H9 (cell line): ENCODE data around the gene ZNF428. TPM values are rescaled to one million over a fixed set of nuclear protein-coding genes. Genes with fewer than 3 reads are reported as not detected.
A peak's percentile ranks its signal among the peaks of the same experiment; 100 is the strongest.

ENCODE experiments used
- DNase-seq: peaks from one replicate; pipeline ENCODE4 v3.0.0-alpha.2; 2017
- H2AFZ ChIP-seq: one replicate; pipeline ENCODE4 v1.6.1; 2013; ENCODE audit warnings: mild to moderate bottlenecking, low read length, control low read depth, moderate library complexity
- H2AK5ac ChIP-seq: 2 replicates; pipeline ENCODE4 v1.6.1; 2013; ENCODE audit warnings: low read length, control low read depth, mixed read lengths; ENCODE audit not compliant: insufficient read length
- H2BK120ac ChIP-seq: one replicate; pipeline ENCODE4 v1.6.1; 2013; ENCODE audit warnings: low read depth, mild to moderate bottlenecking, low read length, control low read depth, inconsistent platforms; ENCODE audit not compliant: poor library complexity, severe bottlenecking
- H2BK12ac ChIP-seq: 2 replicates; pipeline ENCODE4 v1.6.1; 2013; ENCODE audit warnings: low read length, control low read depth, mixed read lengths, low read depth; ENCODE audit not compliant: insufficient read length
- H2BK15ac ChIP-seq: 2 replicates; pipeline ENCODE4 v1.6.1; 2013; ENCODE audit warnings: low read depth, low read length, control low read depth
- H2BK20ac ChIP-seq: one replicate; pipeline ENCODE4 v1.6.1; 2013; ENCODE audit warnings: low read depth, mild to moderate bottlenecking, low read length, control low read depth, inconsistent platforms; ENCODE audit not compliant: poor library complexity, severe bottlenecking
- H2BK5ac ChIP-seq: 2 replicates; pipeline ENCODE4 v1.6.1; 2013; ENCODE audit warnings: low read length, control low read depth, mixed read lengths; ENCODE audit not compliant: insufficient read length
- H3K14ac ChIP-seq: 2 replicates; pipeline ENCODE4 v1.6.1; 2013; ENCODE audit warnings: low read length, control low read depth; ENCODE audit not compliant: insufficient read depth
- H3K18ac ChIP-seq: 2 replicates; pipeline ENCODE4 v1.6.1; 2013; ENCODE audit warnings: low read depth, mild to moderate bottlenecking, mixed read lengths, low read length, control low read depth; ENCODE audit not compliant: insufficient read length
- H3K23ac ChIP-seq: 2 replicates; pipeline ENCODE4 v1.6.1; 2013; ENCODE audit warnings: low read length, control low read depth, mixed read lengths, low read depth; ENCODE audit not compliant: insufficient read length
- H3K23me2 ChIP-seq: 2 replicates; pipeline ENCODE4 v1.6.1; 2013; ENCODE audit warnings: low read depth, mild to moderate bottlenecking, mixed read lengths, low read length, control low read depth; ENCODE audit not compliant: insufficient read length, poor library complexity, severe bottlenecking
- H3K27ac ChIP-seq: 2 replicates; pipeline ENCODE4 v1.5.1; 2013; ENCODE audit warnings: low read length, control low read depth, mixed read lengths, low read depth; ENCODE audit not compliant: insufficient read length
- H3K27me3 ChIP-seq: 2 replicates; pipeline ENCODE4 v1.6.1; 2013; ENCODE audit warnings: low read length, control low read depth, inconsistent platforms; ENCODE audit not compliant: insufficient read depth
- H3K4ac ChIP-seq: 2 replicates; pipeline ENCODE4 v1.6.1; 2013; ENCODE audit warnings: low read depth, mild to moderate bottlenecking, control low read depth, inconsistent platforms, low read length, moderate library complexity
- H3K4me1 ChIP-seq: 2 replicates; pipeline ENCODE4 v1.6.1; 2013; ENCODE audit warnings: low read length, control low read depth, inconsistent platforms; ENCODE audit not compliant: insufficient read depth
- H3K4me2 ChIP-seq: 2 replicates; pipeline ENCODE4 v1.6.1; 2013; ENCODE audit warnings: low read length, control low read depth, mixed read lengths; ENCODE audit not compliant: insufficient read length, insufficient read depth
- H3K56ac ChIP-seq: 2 replicates; pipeline ENCODE4 v1.6.1; 2013; ENCODE audit warnings: low read depth, mild to moderate bottlenecking, mixed read lengths, low read length, control low read depth; ENCODE audit not compliant: insufficient read length
- H3K79me1 ChIP-seq: 2 replicates; pipeline ENCODE4 v1.6.1; 2013; ENCODE audit warnings: low read depth, mild to moderate bottlenecking, moderate library complexity, low read length, control low read depth, inconsistent platforms; ENCODE audit not compliant: insufficient read depth, poor library complexity, severe bottlenecking
- H3K79me2 ChIP-seq: 2 replicates; pipeline ENCODE4 v1.6.1; 2013; ENCODE audit warnings: low read length, control low read depth, inconsistent platforms; ENCODE audit not compliant: insufficient read depth
- H3K9ac ChIP-seq: 2 replicates; pipeline ENCODE4 v1.6.1; 2013; ENCODE audit warnings: low read length, control low read depth, mixed read lengths; ENCODE audit not compliant: insufficient read length; ENCODE audit errors: extremely low read depth
- H3K9me3 ChIP-seq: one replicate; pipeline ENCODE4 v1.6.1; 2013; ENCODE audit warnings: low read depth, low read length, inconsistent platforms; ENCODE audit not compliant: control insufficient read depth
- H3T11ph ChIP-seq: one replicate; pipeline ENCODE4 v1.6.1; 2013; ENCODE audit warnings: mild to moderate bottlenecking, low read length, control low read depth, inconsistent platforms
- H4K20me1 ChIP-seq: one replicate; pipeline ENCODE4 v1.6.1; 2013; ENCODE audit not compliant: control insufficient read depth, insufficient read length, insufficient read depth
- H4K5ac ChIP-seq: 2 replicates; pipeline ENCODE4 v1.6.1; 2013; ENCODE audit warnings: low read depth, mild to moderate bottlenecking, mixed read lengths, low read length, control low read depth; ENCODE audit not compliant: insufficient read length
- H4K8ac ChIP-seq: replicated peaks from 2 replicates; pipeline ENCODE4 v1.6.1; 2013; ENCODE audit warnings: low read length, control low read depth, mixed read lengths, low read depth; ENCODE audit not compliant: insufficient read length
- H4K91ac ChIP-seq: 2 replicates; pipeline ENCODE4 v1.6.1; 2013; ENCODE audit warnings: low read depth, mild to moderate bottlenecking, moderate library complexity, mixed read lengths, low read length, control low read depth; ENCODE audit not compliant: insufficient read length
- H3K27ac Mint-ChIP-seq, 3 experiments: 2 replicates in 2 of 3; 3 replicates in 1 of 3; pipeline ENCODE4 v1.8.0; 2020 to 2021; ENCODE audit warnings: mixed read lengths in 3 of 3, mild to moderate bottlenecking in 1 of 3, moderate library complexity in 1 of 3
- H3K27me3 Mint-ChIP-seq: 2 replicates; pipeline ENCODE4 v1.8.0; 2021; ENCODE audit warnings: low read depth, mild to moderate bottlenecking, moderate library complexity, mixed read lengths
- H3K36me3 Mint-ChIP-seq, 3 experiments: 2 replicates in 2 of 3; 3 replicates in 1 of 3; pipeline ENCODE4 v1.8.0; 2020 to 2021; ENCODE audit warnings: low read depth in 3 of 3, mixed read lengths in 3 of 3; ENCODE audit not compliant: insufficient read depth in 1 of 3
- H3K4me1 Mint-ChIP-seq, 2 experiments: 2 replicates each; pipeline ENCODE4 v1.8.0; 2020; ENCODE audit warnings: mixed read lengths in 2 of 2
- H3K4me3 Mint-ChIP-seq, 2 experiments: 2 replicates in 1 of 2; 3 replicates in 1 of 2; pipeline ENCODE4 v1.8.0; 2020 to 2021; ENCODE audit warnings: mild to moderate bottlenecking in 2 of 2, mixed read lengths in 2 of 2, moderate library complexity in 1 of 2
- H3K9me3 Mint-ChIP-seq, 2 experiments: 2 replicates in 1 of 2; 3 replicates in 1 of 2; pipeline ENCODE4 v1.8.0; 2020; ENCODE audit warnings: mild to moderate bottlenecking in 2 of 2, mixed read lengths in 2 of 2, moderate library complexity in 1 of 2
- CTCF ChIP-seq: fragments of 200-600 bp; sonication (generic); conservative IDR thresholded peaks from 3 replicates; pipeline ENCODE4 v1.8.0; 2021; ENCODE audit warnings: antibody characterized with exemption, mild to moderate bottlenecking
- WGBS: extraction: QIAGEN DNeasy Blood & Tissue Kit; methylation state at CpG from one replicate; pipeline ENCODE4 v1.1.7; 2013; ENCODE audit warnings: missing lambda C conversion rate, low lambda C conversion rate, mixed read lengths; ENCODE audit not compliant: insufficient read length; ENCODE audit errors: extremely low coverage; 5-methylcytosine and 5-hydroxymethylcytosine counted together
- total RNA-seq: library from RNA; stranded (reverse); gene quantifications from 2 replicates; pipeline ENCODE4 v1.2.1, GENCODE V29; 2021

The ZNF428 gene
- total RNA-seq, 1 experiment from 2014 or later: 30.3 TPM

GRCh38 chr19:43595999-43596841 lies 23.2 kb downstream of the ZNF428 start, which contains the start of the genes IRGQ and ZNF576:
Gene IRGQ (minus strand): TSS chr19:43596134. CDS start chr19:43595338, 796 bp downstream.
Gene ZNF576 (plus strand): TSS chr19:43596595. CDS start chr19:43597109, 514 bp downstream.
- Histone ChIP-seq H2AK5ac (no peak within 1 kb of the TSS), H2BK120ac (no peak within 1 kb of the TSS), H3K9ac (peak within 1 kb of the TSS; percentile 84), H2BK20ac (no peak within 1 kb of the TSS), H4K20me1 (no peaks in the 10 kb centered on the region), H3K23ac (no peak within 1 kb of the TSS), H2BK15ac (no peak within 1 kb of the TSS), H4K5ac (peak within 1 kb of the TSS; percentile 41), H3K79me1 (no peaks in the 10 kb centered on the region), H3K9me3 (no peaks in the 10 kb centered on the region), H4K91ac (no peak within 1 kb of the TSS), H3K4ac (no peak within 1 kb of the TSS), H2BK5ac (no peak within 1 kb of the TSS), H3K27me3 (no peaks in the 10 kb centered on the region), H3K18ac (peak within 1 kb of the TSS; percentile 94), H3K27ac (peak within 1 kb of the TSS; percentile 11), H2BK12ac (no peak within 1 kb of the TSS), H4K8ac (no peak within 1 kb of the TSS), H3T11ph (no peak within 1 kb of the TSS), H3K23me2 (peaks cover 20% of the 10 kb centered on the region), H3K4me2 (peak within 1 kb of the TSS; percentile 98), H2AFZ (no peak within 1 kb of the TSS), H3K56ac (no peak within 1 kb of the TSS), H3K79me2 (peaks cover 4% of the 10 kb centered on the region; the same call in 1 of the 2 replicates), H3K14ac (peak within 1 kb of the TSS; percentile 26), H3K4me1 (0 out of 2 replicates have a peak, but pooled peaks cover 3% of the 10 kb centered on the region)
- DNase-seq: peak; percentile 100
- TF ChIP-seq CTCF: no peak; the same call in 2 of the 3 replicates
- no peaks in the 10 kb centered on the region; a peak in 1 of 5 replicates for H3K9me3 Mint-ChIP-seq
- WGBS: no CpG with 5 or more reads among the region's 60 CpGs
- peaks cover 13 to 37% (median 27%) of the 10 kb centered on the region in 3 experiments for H3K36me3 Mint-ChIP-seq
- peaks cover 18 to 25% of the 10 kb centered on the region in 2 experiments for H3K4me1 Mint-ChIP-seq
- H3K27ac Mint-ChIP-seq: peak within 1 kb of the TSS; percentile 96 to 99 (median 99)
- H3K27me3 Mint-ChIP-seq: no peaks in the 10 kb centered on the region
- H3K4me3 Mint-ChIP-seq: peak within 1 kb of the TSS; percentile 92 to 95
